ENCODE data around the gene IL1R2.

DNA sequence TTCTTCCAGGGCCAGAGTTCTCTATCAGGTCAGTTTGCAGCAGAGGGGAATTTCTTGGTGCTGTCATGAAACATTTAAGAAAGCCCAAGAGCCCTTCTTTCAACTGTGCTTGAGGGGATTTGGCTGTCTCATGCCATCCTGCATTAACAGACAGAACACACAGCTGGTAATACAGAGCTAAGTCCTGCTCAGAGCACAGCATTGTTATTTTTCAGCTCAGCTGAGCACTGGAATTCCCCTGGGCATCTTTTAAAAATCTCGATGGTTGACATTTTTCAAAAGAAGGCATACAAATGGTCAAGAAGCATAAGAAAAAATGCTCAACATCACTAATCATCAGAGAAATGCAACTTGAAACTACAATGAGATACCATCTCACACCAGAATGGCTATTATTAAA, 14.9 kb upstream of the IL1R2 start:
- TF ChIP-seq NFE2L1 (CRISPR knock-in tag; IDR thresholded peaks at IDR 0.05) (no peak), CBFB (CRISPR knock-in tag; IDR thresholded peaks at IDR 0.05; ENCODE audit: low read depth) (no peak), FOXP1 (CRISPR knock-in tag; IDR thresholded peaks at IDR 0.05; ENCODE audit: borderline replicate concordance) (no peak), GABPB1 (CRISPR knock-in tag; IDR thresholded peaks at IDR 0.05) (no peak), KAT7 (CRISPR knock-in tag; IDR thresholded peaks at IDR 0.05; ENCODE audit: borderline replicate concordance) (no peak), ZSCAN18 (CRISPR knock-in tag; IDR thresholded peaks at IDR 0.05) (no peak), ZNF396 (CRISPR knock-in tag; IDR thresholded peaks at IDR 0.05; ENCODE audit: borderline replicate concordance) (no peak), ZNF121 (CRISPR knock-in tag; IDR thresholded peaks at IDR 0.05) (no peak)
- TF ChIP-seq, protein P1, sequence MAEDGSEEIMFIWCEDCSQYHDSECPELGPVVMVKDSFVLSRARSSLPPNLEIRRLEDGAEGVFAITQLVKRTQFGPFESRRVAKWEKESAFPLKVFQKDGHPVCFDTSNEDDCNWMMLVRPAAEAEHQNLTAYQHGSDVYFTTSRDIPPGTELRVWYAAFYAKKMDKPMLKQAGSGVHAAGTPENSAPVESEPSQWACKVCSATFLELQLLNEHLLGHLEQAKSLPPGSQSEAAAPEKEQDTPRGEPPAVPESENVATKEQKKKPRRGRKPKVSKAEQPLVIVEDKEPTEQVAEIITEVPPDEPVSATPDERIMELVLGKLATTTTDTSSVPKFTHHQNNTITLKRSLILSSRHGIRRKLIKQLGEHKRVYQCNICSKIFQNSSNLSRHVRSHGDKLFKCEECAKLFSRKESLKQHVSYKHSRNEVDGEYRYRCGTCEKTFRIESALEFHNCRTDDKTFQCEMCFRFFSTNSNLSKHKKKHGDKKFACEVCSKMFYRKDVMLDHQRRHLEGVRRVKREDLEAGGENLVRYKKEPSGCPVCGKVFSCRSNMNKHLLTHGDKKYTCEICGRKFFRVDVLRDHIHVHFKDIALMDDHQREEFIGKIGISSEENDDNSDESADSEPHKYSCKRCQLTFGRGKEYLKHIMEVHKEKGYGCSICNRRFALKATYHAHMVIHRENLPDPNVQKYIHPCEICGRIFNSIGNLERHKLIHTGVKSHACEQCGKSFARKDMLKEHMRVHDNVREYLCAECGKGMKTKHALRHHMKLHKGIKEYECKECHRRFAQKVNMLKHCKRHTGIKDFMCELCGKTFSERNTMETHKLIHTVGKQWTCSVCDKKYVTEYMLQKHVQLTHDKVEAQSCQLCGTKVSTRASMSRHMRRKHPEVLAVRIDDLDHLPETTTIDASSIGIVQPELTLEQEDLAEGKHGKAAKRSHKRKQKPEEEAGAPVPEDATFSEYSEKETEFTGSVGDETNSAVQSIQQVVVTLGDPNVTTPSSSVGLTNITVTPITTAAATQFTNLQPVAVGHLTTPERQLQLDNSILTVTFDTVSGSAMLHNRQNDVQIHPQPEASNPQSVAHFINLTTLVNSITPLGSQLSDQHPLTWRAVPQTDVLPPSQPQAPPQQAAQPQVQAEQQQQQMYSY (CRISPR knock-in tag; IDR thresholded peaks at IDR 0.05), result no peak
- TF ChIP-seq, protein P2, sequence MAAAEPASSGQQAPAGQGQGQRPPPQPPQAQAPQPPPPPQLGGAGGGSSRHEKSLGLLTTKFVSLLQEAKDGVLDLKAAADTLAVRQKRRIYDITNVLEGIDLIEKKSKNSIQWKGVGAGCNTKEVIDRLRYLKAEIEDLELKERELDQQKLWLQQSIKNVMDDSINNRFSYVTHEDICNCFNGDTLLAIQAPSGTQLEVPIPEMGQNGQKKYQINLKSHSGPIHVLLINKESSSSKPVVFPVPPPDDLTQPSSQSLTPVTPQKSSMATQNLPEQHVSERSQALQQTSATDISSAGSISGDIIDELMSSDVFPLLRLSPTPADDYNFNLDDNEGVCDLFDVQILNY (CRISPR knock-in tag; IDR thresholded peaks at IDR 0.05), result no peak
